Activated gamma-delta T cell treated with Interleukin-2 at 50 U/mL for 16 hours (primary cell): ENCODE data around the gene TLR8.

Experiments
- DNase-seq: peaks from one replicate; pipeline ENCODE4 v3.0.0-alpha.2; 2020

Gene TLR8

DNA sequence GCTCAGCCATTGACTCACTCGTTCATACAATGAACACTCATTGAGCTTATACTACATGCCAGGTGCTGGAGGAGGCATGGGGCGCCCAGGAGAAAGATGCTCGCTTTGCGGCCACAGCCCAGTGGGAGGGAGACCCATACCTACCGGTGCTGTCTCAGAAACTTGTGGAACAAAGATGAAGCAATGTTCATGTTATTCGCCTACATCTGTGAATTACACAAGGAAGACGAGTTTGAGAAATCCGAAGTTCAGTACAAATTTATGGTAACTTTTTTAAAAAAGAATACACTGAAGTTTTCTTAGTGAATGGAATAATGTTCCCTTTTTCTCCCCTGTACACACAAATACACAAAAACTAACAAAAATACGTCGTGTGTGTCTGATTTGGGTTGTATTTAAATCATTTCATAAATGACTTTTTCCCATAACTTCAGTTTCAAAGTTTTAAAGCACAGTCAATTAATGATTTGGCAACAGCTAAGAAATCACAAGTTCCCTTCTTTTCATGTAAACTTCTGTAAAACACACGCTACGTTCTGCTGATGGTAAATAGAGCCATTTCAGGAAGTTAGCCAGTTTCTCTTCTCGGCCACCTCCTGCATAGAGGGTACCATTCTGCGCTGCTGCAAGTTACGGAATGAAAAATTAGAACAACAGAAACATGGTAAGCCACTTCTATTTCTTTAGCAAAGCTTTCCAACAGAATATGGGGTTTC lies at the start of gene TLR8:
TLR8 (plus strand) TSS at position 575 of the 716 bp plus-strand sequence; CDS start at position 662, 87 bp downstream.
- no peak for DNase-seq

DNA sequence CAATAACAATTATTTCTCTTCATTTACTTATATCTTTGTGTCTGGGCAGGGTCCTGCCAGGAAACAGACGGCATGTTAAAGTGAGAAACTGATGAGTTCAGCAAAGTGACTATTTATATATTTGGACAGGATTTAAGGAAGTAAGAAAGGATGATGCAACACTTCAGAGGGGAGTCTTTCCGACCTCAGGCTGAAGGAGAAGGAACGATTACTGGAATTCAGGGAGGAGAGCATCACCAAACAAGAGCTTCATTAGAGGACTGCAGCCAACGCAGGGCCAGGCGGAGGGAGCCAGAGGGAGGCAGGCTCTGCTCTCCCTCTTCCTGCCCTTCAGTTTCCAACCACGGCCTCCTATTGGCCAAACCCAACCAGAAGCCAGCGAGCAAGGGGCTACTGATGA lies 41.1 kb upstream of the TLR8 start:
- DNase-seq = no peak

DNA sequence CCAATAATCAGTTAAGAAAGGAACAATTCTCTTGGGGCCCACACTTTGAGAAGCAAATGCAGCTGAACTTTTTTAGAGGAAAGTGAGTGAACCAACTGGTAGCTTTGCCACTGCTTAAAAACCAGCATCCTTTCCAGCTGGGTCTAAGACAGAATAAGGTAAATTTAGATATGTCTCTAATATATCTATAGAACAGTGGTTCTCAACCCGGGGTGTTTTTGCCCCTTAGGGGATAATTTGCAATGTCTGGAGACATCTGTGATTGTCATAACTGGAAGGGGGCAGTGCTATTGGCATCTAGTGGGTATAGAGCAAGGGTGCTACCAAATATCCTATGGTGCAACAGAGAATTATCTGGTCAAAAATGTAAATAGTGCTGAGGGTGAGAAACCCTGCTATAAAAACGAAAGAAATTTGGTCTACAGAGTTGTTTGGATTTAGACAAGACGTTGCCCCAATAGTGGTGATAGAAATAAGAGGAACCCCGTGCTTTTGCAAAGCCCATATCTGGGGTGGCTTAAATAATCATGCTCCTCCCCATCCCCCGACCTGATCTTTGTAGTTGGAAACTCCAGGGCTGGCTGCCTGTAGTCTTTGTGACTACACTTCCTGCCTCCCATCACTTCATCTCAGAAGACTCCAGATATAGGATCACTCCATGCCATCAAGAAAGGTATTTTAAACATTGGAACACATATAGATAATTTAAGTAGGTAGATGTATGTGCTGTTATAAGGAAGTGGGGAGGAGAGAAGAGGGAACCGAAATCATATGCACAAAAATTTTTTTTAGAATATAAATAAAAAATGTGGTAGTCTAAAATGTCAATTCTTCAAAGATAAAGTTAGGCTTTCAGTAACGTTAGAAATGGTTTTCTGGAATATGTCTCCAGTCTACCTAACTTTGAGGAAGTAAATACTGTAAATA lies 39.7 kb upstream of the TLR8 start, which contains the start of gene TLR7:
TLR7 (plus strand) TSS at position 622 of the 927 bp plus-strand sequence. CDS start 507 bp downstream, outside the sequence.
- no peak for DNase-seq

DNA sequence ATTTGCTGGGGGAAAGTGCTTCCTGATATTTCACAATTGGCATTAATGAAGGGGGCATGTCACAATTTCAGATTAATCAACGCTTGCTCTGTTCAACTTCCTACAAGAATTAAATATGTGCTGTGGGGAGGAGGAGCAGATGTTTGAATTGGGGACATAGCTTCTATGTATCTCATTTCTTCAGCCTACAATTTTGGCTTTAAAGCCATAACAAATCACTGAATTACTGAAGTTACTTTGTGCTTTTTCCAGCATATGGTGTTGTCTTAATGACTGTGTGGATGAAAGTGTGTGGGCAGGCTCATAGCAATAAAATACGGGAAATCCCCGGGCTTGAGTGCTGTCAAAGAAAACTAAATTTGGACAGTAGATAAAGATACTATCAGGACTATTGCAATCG lies 38.7 kb upstream of the TLR8 start:
- DNase-seq = no peak

DNA sequence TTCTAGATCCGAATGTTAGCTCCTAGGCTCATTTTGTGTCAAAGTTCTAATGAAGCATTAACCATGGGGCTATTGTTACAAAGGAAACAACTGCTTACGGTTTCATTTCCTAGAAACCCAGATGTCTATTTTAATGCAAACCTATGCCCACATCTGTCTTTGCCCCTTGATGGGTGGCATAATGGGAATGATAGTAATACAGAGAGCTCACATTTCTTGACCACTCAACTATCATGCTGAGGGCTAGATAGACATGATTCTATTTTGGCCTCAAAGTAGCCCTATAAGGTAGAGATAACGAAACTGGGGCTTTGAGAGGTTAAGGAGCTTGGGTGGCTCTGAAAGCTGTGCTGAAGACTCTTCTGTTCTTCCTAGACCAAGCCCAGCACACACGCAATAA lies 37.7 kb upstream of the TLR8 start:
- DNase-seq = no peak

DNA sequence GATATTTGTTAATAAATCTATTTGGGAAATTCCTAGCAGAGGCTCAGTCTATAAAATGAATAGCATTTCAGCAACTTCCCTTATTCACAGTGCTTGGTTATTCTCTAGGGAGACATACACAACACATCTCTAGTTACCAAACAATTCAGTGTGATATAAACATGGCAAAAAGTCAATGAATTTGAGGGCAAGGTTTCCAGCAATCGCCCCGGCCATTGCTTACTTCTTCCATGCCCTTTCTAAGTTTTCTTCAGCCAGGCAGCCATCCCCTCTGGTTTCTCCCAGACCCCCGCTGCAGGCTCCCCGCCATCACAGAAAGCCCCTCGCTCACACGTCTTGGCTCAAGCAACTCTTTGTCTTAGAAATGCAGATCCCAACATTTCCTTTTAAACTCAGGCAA lies 35.2 kb upstream of the TLR8 start:
- no peak for DNase-seq

DNA sequence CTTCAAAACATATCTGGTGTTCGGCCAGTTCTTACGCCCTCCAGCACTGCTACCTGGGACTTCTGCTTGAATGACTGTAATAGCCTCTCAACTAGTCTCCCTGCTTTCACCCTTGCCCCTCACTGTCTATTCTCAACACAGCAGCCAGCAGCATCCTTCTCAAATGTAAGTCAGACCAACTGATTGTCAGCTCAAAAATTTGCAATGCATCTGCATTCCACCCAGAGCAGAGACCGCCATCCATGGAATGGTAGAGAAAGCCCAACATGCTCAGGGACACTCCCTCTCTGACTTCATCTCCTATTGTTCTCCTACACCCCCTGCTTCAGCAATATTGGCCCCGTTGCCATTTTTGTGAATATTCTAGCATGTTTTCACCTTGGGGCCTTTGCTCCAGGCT lies 33.7 kb upstream of the TLR8 start:
- DNase-seq = no peak

DNA sequence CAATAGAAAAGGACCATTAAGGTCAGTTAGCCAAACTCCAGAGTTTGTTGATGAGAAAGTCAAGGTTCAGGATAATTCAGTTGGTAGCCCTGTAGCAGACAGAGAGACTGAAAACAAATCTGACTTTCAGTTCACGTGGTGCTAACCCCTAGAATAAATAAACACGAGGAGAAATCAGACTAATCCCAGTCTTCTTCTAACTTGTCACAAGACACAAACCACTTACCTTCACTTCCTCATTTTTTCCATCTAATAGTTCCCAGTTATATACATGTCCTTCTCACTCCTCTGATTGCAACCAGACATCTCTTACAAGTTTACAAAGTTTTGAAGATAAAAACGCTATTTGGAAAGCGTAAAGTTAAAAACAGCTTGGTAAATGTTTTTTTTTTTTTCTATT lies 31.8 kb upstream of the TLR8 start:
- DNase-seq = no peak

DNA sequence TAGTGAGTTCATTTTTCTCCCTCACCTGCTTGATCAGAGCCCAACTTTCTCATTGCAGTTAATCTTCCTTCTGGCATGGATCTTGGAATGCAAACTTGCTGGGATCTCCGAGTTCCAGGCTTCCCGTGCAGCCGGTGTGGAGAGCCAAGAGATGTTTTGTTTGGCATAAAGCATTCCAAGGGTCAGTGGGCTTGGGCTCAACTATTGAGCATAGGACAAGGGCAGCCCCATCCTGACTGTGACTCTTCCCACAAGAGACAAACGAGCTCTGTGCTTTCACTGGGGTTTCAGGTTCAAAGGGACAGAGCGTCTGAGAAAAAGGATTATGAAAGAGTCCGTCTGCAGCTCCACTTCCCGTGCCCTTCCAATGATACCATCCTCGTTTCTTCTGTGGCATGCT lies 29.0 kb upstream of the TLR8 start:
- no peak for DNase-seq

DNA sequence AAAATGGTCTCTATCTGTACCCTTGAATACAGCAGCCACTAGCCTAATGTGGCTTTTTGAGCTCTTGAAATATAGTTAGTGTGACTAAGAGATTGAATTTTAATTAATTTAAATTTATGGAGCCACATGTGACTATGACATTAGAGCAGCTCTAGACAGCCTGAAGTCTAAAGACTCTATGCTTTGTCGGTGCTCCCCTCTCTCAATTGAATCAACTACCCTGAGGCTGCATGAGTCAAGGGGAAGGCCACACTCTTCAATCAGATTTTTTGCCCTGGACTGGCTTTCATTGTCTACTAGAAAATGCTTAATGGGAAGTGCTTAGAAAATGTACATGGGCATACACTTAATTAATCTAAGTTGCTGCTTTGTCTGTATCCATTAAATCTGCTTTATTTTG lies 27.9 kb upstream of the TLR8 start:
- DNase-seq = no peak

DNA sequence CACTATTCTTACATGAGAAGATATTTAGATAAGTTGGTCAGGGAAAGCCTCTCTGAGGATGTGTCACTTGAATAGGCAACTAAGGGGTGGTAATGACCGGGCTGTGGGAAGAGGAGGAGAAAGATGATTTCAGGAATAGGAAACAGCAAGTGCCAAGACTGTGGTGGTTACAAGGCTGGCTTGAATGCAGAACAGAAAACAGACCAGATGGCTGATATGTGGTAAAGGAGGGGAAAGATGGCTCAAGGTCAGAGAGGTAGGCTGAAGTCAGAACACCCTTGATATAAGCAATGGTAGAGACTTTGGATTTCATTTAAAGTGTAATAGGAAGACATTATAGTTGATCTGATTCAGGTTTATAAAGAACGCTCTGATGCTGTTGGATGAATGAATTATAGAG lies 24.5 kb upstream of the TLR8 start:
- DNase-seq = no peak

DNA sequence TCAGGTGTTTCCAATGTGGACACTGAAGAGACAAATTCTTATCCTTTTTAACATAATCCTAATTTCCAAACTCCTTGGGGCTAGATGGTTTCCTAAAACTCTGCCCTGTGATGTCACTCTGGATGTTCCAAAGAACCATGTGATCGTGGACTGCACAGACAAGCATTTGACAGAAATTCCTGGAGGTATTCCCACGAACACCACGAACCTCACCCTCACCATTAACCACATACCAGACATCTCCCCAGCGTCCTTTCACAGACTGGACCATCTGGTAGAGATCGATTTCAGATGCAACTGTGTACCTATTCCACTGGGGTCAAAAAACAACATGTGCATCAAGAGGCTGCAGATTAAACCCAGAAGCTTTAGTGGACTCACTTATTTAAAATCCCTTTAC lies 20.9 kb upstream of the TLR8 start:
- no peak for DNase-seq

DNA sequence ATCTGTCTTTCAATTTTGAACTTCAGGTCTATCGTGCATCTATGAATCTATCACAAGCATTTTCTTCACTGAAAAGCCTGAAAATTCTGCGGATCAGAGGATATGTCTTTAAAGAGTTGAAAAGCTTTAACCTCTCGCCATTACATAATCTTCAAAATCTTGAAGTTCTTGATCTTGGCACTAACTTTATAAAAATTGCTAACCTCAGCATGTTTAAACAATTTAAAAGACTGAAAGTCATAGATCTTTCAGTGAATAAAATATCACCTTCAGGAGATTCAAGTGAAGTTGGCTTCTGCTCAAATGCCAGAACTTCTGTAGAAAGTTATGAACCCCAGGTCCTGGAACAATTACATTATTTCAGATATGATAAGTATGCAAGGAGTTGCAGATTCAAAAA lies 19.9 kb upstream of the TLR8 start:
- DNase-seq = no peak

DNA sequence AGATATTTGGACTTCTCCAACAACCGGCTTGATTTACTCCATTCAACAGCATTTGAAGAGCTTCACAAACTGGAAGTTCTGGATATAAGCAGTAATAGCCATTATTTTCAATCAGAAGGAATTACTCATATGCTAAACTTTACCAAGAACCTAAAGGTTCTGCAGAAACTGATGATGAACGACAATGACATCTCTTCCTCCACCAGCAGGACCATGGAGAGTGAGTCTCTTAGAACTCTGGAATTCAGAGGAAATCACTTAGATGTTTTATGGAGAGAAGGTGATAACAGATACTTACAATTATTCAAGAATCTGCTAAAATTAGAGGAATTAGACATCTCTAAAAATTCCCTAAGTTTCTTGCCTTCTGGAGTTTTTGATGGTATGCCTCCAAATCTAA lies 19.3 kb upstream of the TLR8 start:
- DNase-seq = no peak

DNA sequence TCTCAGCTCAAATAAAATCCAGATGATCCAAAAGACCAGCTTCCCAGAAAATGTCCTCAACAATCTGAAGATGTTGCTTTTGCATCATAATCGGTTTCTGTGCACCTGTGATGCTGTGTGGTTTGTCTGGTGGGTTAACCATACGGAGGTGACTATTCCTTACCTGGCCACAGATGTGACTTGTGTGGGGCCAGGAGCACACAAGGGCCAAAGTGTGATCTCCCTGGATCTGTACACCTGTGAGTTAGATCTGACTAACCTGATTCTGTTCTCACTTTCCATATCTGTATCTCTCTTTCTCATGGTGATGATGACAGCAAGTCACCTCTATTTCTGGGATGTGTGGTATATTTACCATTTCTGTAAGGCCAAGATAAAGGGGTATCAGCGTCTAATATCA lies 18.7 kb upstream of the TLR8 start:
- no peak for DNase-seq

DNA sequence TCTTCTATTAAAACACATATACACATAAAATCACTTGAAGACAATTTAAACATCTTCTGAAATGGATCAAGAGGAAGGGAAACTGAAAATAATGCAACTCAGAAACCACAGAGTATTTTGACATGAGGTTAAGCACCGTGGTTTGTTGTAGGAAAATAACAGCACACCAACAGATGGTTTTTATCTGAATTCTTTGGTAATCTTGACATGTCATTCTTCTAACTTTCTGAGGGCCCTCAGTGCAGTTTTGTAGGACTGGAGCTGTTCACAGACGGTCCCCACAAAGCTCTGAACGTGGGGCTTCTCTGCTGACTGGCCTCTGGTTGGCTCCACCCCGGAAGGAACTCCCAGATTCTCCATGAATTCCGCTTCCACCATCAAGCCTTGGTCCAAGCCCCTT lies 16.0 kb upstream of the TLR8 start:
- DNase-seq = no peak

DNA sequence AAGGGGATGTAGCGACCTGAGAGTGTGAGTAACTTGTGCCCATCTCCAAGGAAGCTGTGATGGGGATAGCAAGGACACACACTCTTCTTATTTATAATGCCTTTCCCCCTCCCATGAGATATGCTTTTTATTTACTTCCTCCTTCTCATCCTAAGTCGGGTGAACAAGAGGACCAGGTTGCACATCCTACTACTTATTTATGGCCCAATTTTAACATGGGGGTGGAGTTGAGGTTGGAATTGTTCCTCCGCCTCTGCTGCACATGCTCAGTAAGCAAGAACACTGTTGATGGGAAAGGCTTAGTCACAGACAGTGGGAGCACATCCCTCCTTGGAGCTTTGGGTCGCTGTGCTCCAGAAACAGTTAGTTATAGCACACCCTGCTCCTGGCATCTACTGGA lies 15.2 kb upstream of the TLR8 start:
- no peak for DNase-seq

DNA sequence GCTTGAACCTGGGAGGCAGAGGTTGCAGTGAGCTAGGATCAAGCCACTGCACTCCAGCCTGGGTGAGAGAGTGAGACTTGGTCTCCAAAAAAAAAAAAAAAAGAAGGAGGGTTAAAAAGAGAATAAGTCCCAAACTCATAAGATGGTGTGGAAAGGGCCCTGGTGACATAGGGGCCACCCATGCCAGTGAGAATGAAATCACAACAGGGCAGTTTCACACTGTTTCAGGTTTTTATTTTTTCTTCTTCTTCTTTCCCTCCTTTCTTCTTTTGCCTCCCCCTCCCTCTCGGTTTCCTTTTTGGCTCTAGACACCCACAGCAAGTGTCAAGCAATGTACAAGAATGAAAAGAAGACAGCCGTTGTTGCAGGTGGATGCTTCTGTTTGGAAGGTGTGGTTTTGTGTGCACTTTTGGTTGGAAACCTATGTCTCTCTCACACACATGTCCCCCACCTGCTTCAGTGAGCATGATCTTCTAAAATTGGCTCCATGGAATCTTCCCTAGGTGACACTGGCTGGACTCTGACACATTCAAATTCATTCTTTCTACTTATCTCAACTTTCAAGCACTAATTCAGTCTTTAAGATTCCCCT lies 14.4 kb upstream of the TLR8 start:
- no peak for DNase-seq

DNA sequence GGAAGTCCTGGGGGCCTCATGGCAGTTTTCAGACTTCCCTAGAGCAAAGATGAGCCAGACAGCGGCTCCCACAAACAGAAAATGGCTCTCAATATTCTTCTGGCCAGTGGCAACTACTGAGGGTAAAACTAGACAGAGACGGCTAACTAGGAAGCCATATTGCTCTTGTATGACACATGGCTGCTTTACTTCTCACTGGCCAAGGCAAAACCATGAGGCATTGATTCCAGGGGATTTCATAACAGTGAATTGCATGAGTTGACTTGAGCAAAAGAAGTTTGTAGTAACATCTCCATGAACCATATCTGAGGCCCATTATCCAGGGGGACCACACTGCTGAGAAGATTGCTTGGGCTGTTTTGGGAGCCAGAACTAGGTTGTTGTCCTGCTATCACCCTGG lies 13.7 kb upstream of the TLR8 start:
- DNase-seq = no peak

DNA sequence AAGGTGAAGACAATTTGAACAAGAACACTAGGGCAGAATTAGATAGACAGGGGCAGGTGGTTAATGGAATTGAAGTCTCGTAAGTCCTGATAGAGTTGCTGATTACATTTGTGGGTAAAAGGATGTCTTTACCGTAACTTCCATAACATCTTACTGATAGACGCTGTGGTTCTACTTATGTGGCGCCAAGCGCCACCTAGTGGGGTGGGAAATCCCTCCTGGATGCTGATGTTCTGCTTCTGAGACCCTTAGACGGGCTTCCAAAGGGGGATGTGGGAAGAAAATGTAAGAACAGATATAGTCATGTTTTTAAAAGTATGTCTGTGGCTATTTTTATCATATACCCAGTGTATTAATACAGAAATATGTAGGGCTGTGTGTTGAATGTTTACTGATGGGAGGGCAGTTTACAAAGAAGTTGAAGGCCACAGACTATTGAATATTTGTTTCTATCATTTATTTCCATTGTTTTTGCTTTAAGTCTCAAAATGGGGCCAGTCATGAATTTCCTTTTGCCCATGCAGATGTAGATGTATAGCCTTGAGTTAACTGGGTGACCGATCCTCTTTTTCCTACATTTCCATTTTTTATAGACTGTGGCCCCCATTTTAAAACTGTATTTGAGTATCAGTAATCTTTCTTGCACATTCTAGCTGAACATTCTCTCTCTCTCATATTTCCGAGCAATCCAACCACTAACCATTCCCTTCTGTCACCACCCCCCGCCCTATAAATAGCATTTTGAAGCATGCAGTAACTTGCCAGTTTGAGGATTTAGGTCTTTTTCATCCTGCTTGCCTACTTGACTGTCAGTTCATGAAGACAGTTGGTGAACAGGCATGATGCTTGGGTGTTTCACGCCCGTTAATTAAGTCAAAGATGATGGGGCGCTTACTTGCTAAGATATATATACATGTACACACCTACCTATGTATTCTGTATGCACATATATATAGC lies 12.1 kb upstream of the TLR8 start:
- DNase-seq = peak; percentile 27

DNA sequence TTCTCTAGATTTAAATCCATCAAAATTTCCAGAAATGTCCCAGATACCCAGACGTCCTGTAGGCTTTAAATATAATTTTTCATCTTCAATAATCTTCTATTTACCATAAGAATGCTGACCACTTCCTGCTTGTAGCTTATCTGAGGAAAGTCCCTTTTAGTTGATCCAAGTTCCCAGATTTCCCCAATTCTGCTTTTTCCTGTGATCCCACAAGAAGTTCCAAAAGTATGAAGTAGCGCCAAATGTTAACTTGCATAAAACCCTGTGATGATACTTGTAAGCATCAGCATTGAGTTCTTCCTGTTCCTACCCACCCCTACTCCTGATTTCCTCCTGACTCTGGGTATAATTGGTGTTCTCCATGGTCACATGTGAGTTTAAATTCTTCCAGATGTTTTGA lies 10.6 kb upstream of the TLR8 start:
- DNase-seq = no peak

DNA sequence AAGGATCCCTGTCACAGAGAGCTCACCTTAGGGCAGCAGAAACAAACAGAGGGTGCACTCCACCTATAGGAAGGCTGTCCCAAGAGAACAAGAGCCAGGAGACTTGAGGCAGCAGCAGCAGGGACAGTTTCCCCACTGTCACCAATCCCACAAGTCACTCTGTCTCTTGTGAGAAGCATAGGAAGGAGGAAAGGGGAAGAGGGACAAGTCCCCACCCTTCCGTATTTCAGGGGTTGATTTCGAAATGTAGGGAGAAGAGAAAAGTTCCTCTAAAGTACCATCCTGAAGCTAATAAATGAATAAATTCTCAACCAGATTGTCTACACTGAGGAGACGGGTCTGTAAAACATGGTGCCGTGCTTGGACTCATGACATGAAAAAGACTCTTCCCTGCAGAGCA lies 9.5 kb upstream of the TLR8 start:
- no peak for DNase-seq

DNA sequence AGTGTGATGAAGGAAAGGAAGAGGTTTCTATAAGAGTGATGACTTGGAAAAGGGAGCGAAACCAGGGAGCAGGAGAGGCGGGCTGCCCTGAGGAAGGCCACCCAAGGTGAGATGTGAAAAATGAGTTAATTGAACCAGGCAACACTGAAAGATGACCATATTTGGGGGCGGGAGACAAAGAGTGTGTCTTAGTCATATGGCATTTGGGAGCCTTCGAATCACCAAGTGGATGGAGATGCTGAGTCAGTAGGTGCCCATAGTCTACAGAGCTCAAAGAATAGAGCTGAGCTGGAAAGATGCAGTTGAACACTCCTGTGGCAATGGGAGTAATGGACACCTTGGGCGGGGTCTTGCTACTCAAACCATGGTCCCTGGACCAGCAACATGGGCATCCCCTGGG lies 8.3 kb upstream of the TLR8 start:
- no peak for DNase-seq
